GM21515 (cell line): Measurements from ENCODE around the gene RIPOR3.
"Not testable (repeated sequence)": the region's sequence is repeated elsewhere in the genome, so short reads cannot be mapped to it uniquely, and the experiment has no call there.

Experiments used
- ATAC-seq: cut with Tn5 transposase; IDR thresholded peaks from one replicate; pipeline ENCODE4 v1.9.1; 2021; ENCODE audit not compliant: unreplicated experiment

Gene RIPOR3

DNA sequence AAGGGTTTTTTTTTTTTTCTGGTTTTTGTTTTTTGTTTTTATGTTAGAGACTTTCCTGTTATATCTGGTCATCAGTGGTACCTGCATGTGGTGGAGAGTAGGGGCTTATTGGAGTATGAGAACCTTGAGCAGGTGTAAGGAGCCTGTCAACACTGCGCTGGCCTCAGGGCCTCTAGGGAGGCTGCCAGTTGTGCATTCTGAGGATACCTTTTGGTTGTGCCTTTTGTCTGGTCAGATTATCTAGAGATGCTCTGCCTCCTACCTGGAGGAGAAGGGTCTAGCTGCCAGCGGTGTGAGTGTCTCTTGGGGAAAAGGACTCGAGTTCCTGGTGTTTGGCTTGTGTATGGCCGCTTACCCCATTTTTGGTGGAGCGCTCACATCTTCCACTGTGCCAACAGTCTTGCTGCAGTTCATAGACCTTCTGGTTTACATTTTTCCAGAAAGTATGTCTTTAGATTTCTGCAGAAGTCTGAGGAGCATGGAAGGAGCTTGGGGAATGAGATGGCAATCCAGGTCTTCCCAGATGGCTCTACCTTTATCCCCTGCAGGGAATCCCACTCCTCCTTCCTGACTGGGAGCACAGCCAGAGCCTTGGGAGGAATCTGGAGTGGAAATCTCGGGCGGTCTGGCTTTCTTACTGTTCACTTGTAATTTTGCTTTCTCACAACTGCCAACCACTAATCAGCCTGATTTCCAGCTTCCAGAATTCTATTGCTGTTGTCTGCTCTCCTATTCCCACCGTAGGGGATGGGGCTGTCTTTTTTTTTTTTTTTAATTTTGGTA, 131.3 kb downstream of the RIPOR3 start:
- no peak for ATAC-seq

DNA sequence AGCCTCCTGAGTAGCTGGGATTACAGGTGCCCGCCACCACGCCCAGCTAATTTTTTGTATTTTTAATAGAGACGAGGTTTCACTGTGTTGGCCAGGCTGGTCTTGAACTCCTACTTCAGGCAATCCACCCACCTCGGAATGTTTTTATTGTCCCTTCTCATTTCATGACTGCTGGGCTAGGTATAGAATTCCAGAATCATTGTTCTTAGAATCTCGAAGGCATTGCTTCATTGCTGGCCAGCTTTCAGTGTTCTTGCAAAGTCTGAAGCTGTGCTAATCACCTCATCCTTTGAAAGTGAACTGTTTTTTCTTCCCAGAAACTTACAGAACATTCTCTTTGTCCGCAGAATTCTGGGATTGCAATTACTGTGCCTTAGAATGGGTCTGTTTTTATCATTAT, 132.2 kb downstream of the RIPOR3 start:
- ATAC-seq: no peak

DNA sequence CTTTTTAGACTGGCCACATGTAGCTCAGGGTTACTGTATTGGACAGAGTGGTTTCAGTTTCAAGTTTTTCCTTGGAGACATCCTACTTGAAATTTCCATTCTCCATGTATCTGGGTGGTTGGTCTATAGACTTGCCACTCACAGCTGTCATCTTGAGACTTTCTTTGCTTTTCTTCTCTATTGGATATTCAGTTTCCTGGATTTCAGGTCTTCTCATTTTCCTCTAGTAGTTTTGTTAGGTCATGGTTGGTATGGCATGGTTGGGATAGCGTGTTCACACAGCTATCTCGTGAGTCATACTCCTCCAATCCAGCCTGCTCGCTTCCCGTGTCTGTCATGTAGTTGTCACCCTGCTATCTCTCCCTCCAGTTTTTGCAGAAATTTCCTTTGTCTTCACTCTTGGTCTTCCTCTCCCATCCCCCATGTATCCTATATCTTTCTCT, 132.8 kb downstream of the RIPOR3 start:
- ATAC-seq: no peak

DNA sequence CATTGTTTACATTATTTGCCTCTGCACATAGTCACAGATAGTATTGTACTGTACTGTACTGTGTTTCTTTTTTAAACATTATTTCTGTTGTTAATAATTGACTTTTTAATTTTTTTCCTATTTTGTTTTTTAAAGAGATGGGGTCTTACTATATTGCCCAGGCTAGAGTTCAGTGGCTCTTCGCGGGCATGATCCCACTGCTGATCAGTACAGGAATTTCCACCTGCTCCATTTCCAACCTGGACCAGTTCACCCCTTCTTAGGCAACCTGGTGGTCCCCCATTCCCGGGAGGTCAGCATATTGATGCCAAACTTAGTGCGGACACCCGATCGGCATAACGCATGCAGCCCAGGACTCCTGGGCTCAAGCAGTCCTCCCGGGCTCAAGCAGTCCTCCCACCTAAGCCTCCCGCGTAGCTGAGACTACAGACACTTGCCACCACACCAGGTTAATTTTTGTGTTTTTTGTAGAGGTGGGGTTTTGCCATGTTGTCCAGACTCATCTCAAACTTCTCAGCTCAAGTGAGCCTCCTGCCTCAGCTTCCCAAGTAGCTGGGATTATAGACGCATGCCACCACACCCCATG, 133.7 kb downstream of the RIPOR3 start:
- no peak for ATAC-seq

DNA sequence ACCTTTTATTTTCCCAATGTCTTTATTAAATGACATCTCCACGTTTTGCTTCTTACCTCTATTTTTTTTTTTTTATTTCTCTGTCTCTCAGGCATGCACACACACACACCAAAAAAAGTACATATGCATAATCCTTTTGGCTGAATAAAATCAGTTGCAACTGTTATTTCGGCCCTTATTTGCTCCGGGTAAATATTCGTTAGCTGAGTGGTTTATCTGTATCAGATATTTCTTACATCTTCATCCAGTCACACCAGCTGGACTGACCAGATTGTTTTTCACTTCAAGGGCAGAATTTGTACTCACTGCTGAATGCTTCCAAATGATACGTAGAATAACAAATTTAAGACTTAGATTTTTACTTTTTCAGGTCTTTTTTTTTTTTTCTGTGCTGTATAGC, 135.7 kb downstream of the RIPOR3 start:
- no peak for ATAC-seq

DNA sequence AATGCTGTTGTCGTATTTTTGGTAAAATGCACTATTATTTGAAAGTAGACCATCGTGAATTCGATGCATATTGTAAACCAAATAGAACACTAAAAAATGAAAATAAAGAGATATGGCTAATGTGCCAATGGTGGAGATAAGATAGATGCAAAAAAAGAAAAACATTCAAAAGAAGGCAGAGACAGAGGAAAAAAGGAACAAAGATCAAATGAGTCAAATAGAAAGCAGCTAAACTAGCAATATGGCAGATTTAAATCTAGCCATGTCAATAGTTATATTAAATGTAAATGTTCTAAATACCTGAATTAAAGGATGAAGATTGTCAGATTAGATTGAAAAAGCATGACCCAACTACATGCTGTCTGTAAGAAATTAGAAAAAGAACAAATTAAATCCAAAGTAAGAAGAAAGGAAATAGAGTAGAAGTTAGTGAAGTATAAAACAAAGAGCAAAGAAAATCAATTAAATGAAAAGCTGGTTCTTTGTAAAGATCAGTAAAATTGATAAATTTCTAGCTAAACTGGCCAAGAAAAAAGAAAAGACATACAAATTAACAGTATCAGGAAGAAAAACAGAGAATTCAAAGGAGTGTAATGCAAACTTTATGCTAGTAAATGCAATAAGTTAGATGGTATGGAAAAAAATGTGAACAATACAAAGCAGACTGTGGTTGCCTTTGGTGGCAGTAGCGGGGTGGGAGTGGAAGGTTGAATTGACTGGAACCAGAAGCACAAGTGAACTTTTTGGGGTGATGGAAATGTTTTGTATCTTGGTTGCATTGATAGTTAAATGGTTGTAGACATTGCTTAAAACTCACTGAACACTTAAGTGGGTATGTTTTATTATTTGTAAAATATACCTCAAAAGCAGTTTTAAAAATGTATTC, 136.4 kb downstream of the RIPOR3 start:
- no peak for ATAC-seq

DNA sequence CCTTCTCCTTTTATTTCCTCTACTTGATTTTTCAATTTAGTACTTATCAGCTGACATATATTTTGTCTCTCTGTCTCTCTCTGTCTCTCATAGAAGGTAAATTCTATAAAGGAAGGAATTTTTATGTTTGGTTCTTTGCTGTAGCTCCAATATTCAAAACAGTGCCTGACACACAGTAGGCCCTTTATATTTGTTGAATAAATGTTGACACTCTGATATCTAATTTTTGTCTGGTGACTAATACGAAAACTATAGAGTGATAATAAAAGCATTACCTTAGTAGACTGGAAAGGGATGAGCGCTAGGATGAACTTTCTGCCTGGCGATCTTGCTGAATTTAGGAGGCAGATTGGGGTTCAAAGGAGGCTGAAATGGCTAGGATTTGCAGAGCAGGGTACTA, 138.4 kb downstream of the RIPOR3 start:
- ATAC-seq: no peak

DNA sequence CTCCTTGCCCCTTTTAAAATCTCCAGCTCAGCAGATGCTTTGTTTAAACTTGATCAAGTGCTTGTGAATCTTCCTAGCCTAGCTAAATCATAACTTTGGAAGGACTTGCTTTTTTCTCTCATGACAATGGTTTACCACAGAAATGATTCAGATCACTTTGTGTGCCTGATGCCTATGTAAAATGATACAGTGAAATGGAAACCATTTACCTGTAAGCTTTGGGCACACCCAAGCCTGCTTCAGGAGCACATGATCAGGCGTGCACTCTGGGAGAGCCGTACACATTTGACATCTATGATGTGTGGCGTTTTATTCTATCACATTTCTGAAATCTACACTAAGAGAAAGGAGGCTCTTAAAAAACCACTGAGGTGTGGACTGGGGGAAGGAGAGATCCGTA, 140.1 kb downstream of the RIPOR3 start:
- ATAC-seq: no peak

DNA sequence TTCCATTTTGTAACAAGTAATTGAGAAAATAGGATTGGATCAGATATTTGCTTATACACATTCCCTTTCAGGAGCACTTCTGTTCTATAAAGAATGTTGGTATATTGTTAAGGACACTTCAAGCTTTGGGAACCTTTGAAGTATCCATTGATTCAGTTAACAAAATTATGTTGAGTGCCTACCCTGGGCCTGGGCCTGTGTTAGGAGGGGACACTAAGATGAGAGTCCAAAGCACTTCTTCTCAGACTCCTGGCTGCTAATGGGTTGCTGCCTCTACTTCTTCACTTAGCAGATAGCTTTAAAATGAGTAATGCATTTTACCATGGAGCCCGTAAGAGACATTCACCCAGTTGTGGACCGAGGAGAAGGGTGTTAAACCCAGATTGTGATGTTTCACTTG, 140.8 kb downstream of the RIPOR3 start:
- no peak for ATAC-seq

DNA sequence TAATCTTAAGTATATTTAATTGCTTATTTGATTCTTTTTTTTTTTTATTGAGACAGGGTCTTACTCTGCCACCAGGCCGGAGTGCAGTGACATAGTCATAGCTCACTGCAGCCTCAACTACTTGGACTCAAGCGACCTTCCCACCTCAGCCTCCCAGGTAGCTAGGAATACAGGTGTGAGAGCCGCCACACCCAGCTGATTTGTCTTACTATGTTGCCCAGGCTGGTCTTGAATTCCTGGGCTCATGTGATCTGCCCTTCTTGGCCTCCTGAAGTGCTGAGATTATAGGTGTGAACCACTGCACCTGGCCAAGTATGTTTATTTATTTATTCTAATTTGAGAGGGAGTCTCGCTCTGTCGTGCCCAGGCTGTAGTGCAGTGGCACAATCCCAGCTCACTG, 142.9 kb downstream of the RIPOR3 start:
- no peak for ATAC-seq

DNA sequence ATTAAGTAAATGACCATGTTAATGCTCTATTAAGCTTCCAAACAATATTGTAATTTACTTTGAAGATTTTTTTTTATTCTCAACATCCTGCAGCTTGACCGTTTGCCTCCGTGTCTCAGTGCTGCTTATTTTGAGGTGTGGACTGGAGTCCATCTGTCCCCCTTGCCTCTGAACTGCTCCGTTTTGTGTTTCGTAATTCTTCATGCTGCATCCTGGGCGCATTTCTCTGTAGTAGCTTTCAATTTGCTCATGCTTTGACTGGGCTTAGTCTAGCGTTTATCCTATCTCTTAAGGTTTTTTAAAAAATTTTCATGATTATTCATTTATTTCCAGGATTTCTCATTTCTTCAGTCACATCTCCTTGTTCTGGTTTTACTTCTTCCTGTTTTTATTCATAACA, 143.4 kb downstream of the RIPOR3 start:
- no peak for ATAC-seq

DNA sequence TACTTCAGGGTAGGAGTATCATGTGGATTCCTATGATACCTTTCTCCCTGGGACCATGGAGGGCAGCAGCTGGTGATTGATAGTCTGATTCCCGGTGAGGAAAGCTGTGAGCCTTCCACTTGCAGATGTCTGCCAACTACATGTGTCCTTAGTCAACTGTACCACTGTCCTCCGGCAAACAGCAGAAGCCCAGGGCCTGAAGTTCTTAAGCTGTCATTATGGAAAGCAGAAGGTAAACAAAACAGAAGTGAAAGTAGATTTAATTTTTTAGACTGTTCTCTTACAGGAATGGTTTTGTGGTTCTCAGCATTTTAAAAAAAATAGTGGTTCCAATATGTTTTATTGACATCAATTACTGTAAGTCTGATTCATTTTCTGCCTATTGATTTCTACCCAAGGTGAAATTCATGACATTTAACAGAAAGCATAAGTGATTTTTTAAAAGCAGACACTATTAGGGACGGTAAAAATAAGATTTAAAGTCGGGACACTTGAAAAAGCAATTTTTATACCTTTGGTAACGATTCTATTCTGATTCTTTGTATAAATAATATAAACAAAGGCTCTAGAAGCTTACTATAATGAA, 144.5 kb downstream of the RIPOR3 start:
- no peak for ATAC-seq

DNA sequence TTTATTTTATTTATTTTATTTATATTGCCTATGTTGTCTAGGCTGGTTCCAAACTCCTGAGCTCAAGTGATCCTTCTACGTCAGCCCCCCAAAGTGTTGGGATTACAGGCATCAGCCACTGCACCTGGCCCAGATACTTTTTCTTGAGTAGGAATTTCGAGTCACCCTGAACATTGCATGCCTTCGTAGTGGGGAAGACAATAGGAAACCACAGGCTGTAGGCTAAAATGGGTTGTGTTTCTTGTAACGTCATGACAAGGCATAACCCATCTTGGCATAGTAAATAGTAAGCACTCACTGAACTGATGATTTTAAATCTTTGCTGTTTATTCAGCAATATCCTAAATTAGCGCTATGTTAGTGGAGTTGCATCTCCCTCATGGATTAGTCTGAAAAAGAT, 146.2 kb downstream of the RIPOR3 start:
- no peak for ATAC-seq

DNA sequence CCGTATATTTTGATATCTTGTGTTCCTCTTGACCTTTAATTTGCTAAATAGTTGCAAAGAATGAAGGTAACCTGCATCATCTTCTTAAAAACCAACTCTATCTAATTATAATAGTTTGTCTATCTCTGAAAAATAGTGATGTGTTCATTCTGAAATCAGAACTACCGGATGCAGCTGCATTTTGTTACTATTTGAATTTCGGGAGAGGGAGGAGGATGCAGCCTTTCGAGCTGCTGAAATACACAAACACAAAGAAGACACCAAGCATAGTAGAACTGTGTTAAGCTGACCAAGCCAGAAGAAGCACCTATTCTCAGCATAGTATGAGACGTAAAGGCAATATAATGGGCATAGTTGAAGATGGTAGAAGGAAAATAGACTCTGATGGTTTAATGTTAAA, 148.0 kb downstream of the RIPOR3 start:
- no peak for ATAC-seq

DNA sequence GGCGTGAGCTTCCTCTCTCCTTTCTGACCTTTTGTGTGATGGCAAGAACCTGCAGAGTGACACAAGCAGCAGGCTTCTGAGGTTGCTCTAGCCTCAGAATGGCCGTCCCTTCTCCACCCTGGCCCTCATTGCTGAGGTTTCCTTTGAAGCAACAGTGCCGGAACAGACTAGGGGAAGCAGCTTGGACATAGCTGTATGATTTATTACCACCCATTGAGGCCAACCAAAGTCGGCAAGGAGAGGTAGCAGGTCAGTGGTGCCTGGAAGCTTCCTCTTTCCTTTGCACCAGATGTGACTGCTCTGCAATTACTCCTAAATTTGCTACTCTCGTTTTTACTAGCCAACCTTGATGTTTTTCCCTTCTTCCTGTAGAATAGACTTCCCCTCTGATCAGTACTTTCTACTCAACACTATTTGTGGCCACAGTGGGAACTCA, 149.7 kb downstream of the RIPOR3 start:
- no peak for ATAC-seq

DNA sequence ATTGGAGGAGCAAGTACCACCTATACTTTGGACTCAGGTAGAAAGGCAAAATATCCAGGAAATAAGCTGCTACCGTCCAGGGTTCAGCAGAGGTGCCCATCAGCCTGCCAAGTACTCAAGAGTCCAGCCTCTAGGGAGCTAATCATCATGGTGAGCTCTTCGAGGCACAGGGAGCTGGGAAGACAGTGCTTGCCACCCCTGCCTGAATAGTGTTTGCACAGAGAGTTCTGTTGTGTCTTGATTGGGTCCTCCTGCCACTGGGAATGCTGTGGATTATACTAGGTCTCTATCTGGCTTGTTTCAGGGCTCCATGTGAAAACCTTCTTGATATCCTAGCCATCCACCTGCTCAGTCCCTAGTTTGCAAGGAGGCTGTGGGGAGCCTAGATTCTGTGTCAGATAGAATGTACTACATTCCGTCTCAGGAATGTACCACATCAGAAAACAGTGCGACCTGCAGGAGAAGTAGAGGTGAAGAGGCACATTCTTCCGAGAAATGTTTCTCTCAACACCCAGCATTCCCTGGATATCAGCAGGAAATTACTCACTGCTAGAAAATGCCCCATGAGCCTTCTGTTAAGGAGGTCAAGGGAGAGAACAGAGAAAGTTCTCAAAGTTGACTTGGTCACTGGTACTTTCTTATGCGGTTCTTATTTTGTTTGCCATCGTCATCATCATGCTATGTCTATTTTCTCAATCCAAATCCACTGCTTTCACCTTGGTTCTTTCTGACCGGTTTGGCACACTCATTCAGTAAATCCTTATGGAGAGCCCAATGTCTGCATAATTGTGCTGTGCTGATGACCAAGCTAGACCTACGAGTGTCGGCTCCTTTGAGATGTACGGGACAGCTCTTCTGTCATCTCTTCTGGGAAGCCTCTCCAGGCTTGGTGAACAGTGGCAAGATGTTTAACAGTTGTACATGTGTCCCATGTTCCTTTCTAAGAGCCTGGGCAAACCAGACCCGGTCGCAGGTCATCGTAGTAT, 150.4 kb downstream of the RIPOR3 start:
- ATAC-seq: no peak

DNA sequence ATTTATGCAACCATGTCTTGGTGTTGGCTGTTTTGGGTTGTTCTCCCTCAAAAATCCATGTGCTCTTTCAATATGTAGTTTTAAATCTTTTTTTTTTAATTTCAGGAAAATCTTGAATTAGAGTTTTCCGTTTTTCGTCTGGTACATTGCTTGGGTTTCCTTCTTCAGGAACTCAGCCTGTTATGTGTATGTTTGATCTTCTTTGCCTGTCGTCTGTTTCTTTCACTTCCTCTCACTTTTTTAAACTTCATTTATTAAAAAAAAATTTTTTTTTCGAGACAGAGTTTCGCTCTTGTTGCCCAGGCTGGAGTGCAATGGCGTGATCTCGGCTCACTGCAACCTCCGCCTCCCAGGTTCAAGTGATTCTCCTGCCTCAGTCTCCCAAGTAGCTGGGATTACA, 151.5 kb downstream of the RIPOR3 start:
- ATAC-seq: not testable (repeated sequence)

DNA sequence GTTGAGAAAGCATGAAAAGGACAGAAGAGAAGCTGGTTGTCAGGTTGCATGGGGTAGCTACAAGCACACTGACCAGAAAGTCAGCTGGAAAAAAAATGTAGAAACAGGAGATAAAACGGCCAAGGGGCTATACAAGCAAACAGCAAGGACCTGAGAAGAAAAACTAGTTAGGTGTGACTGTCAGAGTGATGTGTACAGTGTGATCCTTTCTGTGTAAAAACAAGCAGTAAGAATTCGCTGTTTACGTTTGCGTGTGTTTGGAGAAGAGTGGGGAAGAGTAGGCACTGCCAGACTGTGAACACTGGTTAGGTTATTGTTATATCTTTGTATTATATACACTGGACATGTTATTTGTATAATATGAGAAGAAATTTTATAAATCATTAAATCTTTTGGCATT, 153.1 kb downstream of the RIPOR3 start:
- no peak for ATAC-seq

DNA sequence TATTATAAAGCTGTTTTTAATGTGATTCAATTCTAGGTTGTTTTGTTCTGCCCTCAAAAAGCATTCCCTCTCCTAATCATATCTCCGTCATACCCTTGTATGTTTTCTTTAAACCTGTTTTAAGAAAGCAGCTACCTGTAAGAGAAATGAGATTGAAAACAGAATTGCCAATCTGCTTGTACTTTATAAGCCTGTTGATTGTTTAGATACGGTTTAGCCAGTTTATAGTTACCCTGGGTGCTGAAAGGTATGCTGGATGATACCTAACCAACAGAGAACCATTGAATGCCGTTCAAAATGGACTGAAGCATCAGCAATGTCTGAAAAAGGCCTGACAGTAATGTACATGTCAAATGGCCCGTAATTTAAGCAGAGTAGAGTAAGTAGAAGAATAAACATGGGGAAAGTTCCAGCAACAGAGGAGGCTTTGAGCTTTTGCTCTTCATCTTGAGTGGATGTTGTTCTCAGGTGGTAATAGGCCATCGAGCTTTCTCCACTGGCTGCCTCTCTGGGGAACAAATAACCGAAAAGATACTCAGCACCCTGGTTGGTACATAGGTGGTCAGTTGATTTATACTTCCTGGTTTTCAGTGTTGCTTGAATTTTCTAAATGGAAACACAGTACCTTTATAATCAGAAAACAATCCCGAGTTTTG, 153.7 kb downstream of the RIPOR3 start:
- ATAC-seq: no peak

DNA sequence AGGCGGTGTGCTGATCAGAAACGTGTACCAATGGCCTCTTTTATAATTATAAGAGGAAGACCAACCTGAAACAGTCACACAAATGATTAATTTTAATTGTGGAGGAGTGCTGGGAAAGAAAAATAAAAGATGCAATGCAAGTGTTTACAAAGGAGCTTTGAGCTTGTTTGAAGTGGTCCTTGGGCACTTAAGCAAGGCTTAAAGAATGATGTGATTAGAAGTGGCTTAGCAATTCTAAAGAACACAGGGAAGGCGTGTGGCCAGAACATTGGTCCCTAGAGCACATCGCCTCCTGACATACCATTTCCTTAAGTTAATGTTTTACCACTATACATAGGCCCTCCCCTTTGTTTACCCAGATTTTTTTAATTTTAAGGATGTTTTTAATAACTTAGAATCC, 155.0 kb downstream of the RIPOR3 start:
- no peak for ATAC-seq
